Measurements from ENCODE around the gene RBM4. TPM values are rescaled to one million over a fixed set of nuclear protein-coding genes. Genes with fewer than 3 reads are reported as not detected.

The RBM4 gene
- total and polyA plus RNA-seq, 2 of the 13 experiments (the other 11 are each of a cell fraction or from before 2014, with no cell fraction given) = 126 to 136 TPM

- no peak for TF ChIP-seq ZNF646 (CRISPR knock-in tag; IDR thresholded peaks at IDR 0.05)
- TF ChIP-seq HDAC1 (CRISPR knock-in tag; IDR thresholded peaks at IDR 0.05) = peak; percentile 19; the same call in 1 of the 2 replicates
Measured at GRCh38 chr11:66617155-66617834, 21.2 kb upstream of the RBM4 start (continued).

GRCh38 chr11:66619080-66619554 lies 19.4 kb upstream of the RBM4 start:
- peak overlapping the region; percentile 92 for H3K9ac ChIP-seq (ENCODE audit: insufficient read depth, low read depth, low read length)
- intact Hi-C loops (cut with micrococcal nuclease; ENCODE audit: unreplicated experiment) = no loop called here
- ATAC-seq = no peak
- TF ChIP-seq TFDP1 (CRISPR knock-in tag; IDR thresholded peaks at IDR 0.05; ENCODE audit: borderline replicate concordance) = no peak
- no peak for TF ChIP-seq ZNF577 (CRISPR knock-in tag; IDR thresholded peaks at IDR 0.05; ENCODE audit: borderline replicate concordance, low read depth)
- no peak for TF ChIP-seq DMTF1 (CRISPR knock-in tag; IDR thresholded peaks at IDR 0.05)
- TF ChIP-seq RBFOX2 (IDR thresholded peaks at IDR 0.05; ENCODE audit: low read depth, low read length) = 0 out of 2 replicates have a peak, but pooled peaks have one; percentile 30
- no peak for TF ChIP-seq MBD4 (IDR thresholded peaks at IDR 0.05; ENCODE audit: borderline replicate concordance, low read length)
- no peak for TF ChIP-seq SAFB2 (CRISPR knock-in tag; IDR thresholded peaks at IDR 0.05; ENCODE audit: borderline replicate concordance, low read depth)
- no peak for TF ChIP-seq SALL2 (CRISPR knock-in tag; IDR thresholded peaks at IDR 0.05)

More at GRCh38 chr11:66619080-66619554, 19.4 kb upstream of the RBM4 start:
- in situ Hi-C loops (cut with HindIII; ENCODE audit: extremely low pct_ligation_motif_present, low pct_unique_long_range_greater_than_20kb) = no loop called here
- H3K27ac ChIP-seq (ENCODE audit: extremely low read length, insufficient read depth, low read length) = peak overlapping the region; percentile 89
- peaks cover 75% of the 10 kb centered on the region for H3K79me2 ChIP-seq (ENCODE audit: insufficient read depth, low read length)
- CTCF ChIA-PET (ENCODE audit: low intra/inter-chr PET ratio, low total read pairs) = no interaction called here
- no TSS peak for BruUV-seq (replicated peaks)
- H4K20me1 ChIP-seq (ENCODE audit: insufficient read depth, low read length) = peaks cover 72% of the 10 kb centered on the region
- no peak overlapping the region for H2AFZ ChIP-seq (ENCODE audit: low read length)
- no peaks in the 10 kb centered on the region for H3K9me3 ChIP-seq (ENCODE audit: low read length)
- no peaks in the 10 kb centered on the region; a peak in 1 of 5 replicates for H3K27me3 ChIP-seq (ENCODE audit: control insufficient read depth in 1 of 2, insufficient read depth in 2 of 2, low read length in 2 of 2)
- peaks cover 66% of the 10 kb centered on the region for H3K4me1 ChIP-seq (ENCODE audit: insufficient read depth, low read length)
- H3K4me3 ChIP-seq (replicated peaks in 1 of 3; ENCODE audit: insufficient read depth in 1 of 3, low read depth in 2 of 3, low read length in 3 of 3) = peak overlapping the region; percentile 89 to 93 (median 92); a peak in 5 of 6 replicates
- H3K4me2 ChIP-seq (ENCODE audit: low read depth, low read length) = peak overlapping the region; percentile 88
- POLR2A ChIA-PET = interaction anchor here (0.6 to 10.6 kb wide), 8 partner anchors 12 to 153 kb away, joined by 3 to 211 read pairs (median 4); partner anchors contain the start of genes CCDC87, CCS, RBM4 and RBM4B
- WGBS (ENCODE audit: low lambda C conversion rate) = 38% methylated on average over 4 of the region's 4 CpGs
- H3K36me3 ChIP-seq (replicated peaks in 1 of 2; ENCODE audit: control insufficient read depth in 1 of 2, insufficient read depth in 2 of 2, low read length in 2 of 2) = peaks cover 7 to 38% of the 10 kb centered on the region in 2 experiments
- FAIRE-seq (no peak), DNase-seq (ENCODE audit: low spot score) (no peak)

Measured in HepG2 (cell line).